GM10266 (cell line): ENCODE results near the gene MGAT5.

Source experiments
- DNase-seq: peaks from one replicate; pipeline ENCODE4 v3.0.0; 2012; ENCODE audit errors: extremely low spot score
- TF ChIP-seq, protein P1 (sequence below): IDR thresholded peaks from 2 replicates; pipeline ENCODE4 v1.5.1; 2012; ENCODE audit warnings: mild to moderate bottlenecking, low read depth; ENCODE audit not compliant: control insufficient read depth, insufficient read depth; ENCODE audit errors: missing control alignments

The MGAT5 gene

DNA sequence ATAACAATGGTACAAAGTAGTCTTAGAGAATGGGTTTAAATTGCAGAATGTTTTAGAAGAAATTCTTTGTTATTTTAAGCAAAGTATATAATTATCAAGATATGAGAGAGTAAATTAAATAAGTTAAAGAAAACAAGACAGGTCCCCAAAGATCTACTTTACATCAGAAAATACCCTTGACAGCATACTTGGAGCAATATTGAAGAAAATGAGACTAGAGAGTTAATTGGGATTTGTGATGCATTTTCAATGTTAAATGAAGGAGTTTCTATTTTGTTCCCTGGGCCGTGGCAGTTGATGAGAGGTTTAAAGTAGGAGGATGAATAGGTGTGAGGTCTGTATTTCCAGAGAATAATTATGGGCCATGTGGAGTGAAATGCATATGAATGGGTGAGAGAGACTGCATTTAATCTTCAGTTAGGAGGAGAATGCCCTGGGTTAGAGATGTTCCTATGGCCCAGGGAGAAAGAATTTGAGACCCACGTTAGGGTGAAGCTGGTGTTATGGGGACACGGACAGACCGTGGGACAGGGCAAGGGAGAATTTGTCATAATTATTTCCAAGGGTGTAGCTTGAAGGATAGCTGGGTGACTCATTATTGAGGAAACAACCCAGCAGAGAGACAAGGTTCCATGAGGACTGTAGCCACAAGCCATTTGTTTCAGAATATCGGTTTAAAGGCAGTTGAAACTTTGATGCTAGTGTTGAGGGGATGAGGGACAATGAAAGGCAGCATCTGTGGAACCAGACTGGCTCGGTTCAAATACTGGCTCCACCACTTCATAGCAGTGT is 22.7 kb downstream of the MGAT5 start:
- TF ChIP-seq, protein P1, sequence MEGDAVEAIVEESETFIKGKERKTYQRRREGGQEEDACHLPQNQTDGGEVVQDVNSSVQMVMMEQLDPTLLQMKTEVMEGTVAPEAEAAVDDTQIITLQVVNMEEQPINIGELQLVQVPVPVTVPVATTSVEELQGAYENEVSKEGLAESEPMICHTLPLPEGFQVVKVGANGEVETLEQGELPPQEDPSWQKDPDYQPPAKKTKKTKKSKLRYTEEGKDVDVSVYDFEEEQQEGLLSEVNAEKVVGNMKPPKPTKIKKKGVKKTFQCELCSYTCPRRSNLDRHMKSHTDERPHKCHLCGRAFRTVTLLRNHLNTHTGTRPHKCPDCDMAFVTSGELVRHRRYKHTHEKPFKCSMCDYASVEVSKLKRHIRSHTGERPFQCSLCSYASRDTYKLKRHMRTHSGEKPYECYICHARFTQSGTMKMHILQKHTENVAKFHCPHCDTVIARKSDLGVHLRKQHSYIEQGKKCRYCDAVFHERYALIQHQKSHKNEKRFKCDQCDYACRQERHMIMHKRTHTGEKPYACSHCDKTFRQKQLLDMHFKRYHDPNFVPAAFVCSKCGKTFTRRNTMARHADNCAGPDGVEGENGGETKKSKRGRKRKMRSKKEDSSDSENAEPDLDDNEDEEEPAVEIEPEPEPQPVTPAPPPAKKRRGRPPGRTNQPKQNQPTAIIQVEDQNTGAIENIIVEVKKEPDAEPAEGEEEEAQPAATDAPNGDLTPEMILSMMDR, result no peak
- no peak for DNase-seq

GRCh38 chr2:134277223-134277622 is 23.4 kb downstream of the MGAT5 start:
- TF ChIP-seq, protein P1, result no peak
- no peak for DNase-seq

DNA sequence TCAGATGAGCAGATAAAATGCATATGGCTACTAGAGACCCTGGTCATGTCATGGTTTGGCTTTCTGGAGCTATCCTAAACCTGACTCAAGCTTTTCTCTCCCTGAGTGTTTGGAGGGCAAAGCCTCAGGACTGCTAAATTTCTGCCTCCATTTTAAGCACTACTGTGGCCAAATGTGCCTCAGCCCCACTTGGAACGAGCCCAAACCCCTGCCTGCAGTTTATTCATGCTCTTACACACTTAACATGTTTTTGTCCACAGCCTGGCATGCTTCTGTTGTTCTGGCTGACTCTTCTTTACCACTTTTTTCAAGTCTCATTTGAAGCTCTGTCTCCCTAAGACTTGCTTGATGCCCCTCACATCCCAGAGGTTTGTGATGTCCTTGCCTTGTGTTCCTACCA is 24.7 kb downstream of the MGAT5 start:
- TF ChIP-seq, protein P1, result no peak
- no peak for DNase-seq

GRCh38 chr2:134279417-134279816 is 25.5 kb downstream of the MGAT5 start:
- no peak for DNase-seq
- TF ChIP-seq, protein P1, result no peak

DNA sequence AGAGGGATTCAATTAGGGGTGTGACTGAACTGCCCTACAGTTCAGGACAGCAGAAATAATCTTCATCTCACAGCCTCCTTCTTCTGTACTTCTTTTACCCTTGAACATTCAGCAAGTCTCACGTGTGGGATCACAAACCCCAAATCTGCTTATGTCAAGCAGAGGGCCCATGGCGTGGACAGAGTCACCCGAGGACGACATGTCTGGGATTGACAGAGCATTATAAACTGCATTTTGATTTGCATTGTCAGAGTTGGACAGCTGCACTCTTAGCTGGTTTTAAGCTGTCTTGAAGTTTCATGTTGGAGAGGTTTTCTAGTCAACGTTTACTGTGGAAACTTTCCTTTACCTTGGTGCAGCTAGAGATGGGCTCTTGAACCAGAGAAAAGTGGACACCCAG is 26.4 kb downstream of the MGAT5 start:
- no peak for DNase-seq
- TF ChIP-seq, protein P1, result no peak

DNA sequence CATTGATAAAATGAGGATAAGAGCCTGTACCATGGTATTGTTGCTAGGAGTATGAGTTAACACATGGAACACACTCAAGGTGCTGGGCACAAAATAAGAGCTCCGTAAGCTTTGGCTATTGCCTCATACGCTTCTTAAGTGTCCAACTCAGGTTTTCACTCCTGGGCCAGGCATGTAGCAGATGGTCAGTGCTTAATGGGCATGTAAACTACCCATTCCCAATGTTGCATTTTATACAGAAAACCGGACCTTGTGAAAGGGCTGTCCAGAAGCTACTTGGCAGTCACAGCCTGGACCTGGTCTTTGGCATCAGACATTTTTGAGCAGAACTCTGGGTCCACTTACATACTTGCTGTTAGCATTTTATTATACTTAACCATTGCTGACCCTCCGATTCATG is 26.9 kb downstream of the MGAT5 start:
- no peak for DNase-seq
- TF ChIP-seq, protein P1, result no peak

DNA sequence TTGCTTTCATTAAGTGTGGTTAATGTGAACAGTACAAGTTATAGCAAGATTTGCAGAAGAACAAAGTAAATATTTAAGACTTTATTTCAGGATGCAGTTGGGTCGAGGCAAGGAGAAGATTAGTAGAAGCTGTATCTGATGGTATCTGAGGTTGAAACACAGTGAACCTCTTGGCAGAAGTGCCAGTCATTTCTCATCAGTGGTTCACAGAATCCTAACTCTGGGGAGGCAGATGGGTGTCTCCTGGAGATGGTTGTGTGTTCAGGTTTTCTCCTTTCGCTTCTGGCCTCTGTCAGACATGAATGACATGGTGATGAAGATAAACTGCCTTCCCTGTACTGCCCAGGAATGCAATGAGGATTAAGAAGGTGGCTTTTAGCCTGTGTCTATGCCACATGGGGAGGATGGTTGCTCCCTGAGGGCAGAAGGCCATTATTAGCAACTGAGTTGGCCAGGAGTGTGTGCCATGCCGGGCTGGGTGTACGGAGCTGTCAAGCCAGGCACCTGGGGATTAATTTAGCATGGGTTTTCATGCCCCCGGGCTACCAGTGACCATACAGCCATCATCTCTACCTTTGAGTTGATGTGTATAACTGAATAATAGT is 28.0 kb downstream of the MGAT5 start:
- TF ChIP-seq, protein P1, result no peak
- DNase-seq, result no peak
